Gastroesophageal sphincter (tissue), 4 donors: ENCODE data around the gene TSPEAR. TPM values are rescaled to one million over a fixed set of nuclear protein-coding genes. Genes with fewer than 3 reads are reported as not detected.

Experiments
- ATAC-seq: fragments of 150-250 bp; one replicate; pipeline ENCODE4 v1.9.1; 2016; ENCODE audit warnings: mild to moderate bottlenecking, moderate library complexity
- H3K27ac ChIP-seq, 4 donors: fragments of 200-600 bp; sonication (generic) in 3 of 4; 1 replicate in 3 of 4; 2 replicates in 1 of 4; pipeline ENCODE4 v1.5.1; 2016 to 2019
- H3K27me3 ChIP-seq: fragments of 200-600 bp; sonication (generic); one replicate; pipeline ENCODE4 v1.5.1; 2019
- H3K36me3 ChIP-seq, 2 donors: fragments of 200-600 bp; sonication (generic); one replicate each; pipeline ENCODE4 v1.5.1; 2019; ENCODE audit warnings: control low read depth in 1 of 2
- H3K4me1 ChIP-seq, 3 donors: fragments of 200-600 bp; sonication (generic); 1 replicate in 2 of 3; 2 replicates in 1 of 3; pipeline ENCODE4 v1.5.1; 2016 to 2019; ENCODE audit warnings: control low read depth in 2 of 3
- H3K4me3 ChIP-seq, 2 donors: fragments of 200-600 bp; sonication (generic); one replicate each; pipeline ENCODE4 v1.5.1; 2019; ENCODE audit warnings: mild to moderate bottlenecking in 1 of 2, moderate library complexity in 1 of 2
- H3K9me3 ChIP-seq, 3 donors: fragments of 200-600 bp; sonication (generic); one replicate each; pipeline ENCODE4 v1.5.1; 2017 to 2019; ENCODE audit warnings: control low read depth in 2 of 3
- EP300 ChIP-seq: sonication (generic); formaldehyde crosslinking; IDR thresholded peaks from one replicate; pipeline ENCODE4 v1.6.1; 2017; ENCODE audit warnings: antibody characterized with exemption, mild to moderate bottlenecking
- POLR2A ChIP-seq, 2 donors: fragments of 450-650 bp; IDR thresholded peaks; one replicate each; pipeline ENCODE4 v1.6.1; 2017; ENCODE audit warnings: antibody characterized with exemption in 2 of 2, mild to moderate bottlenecking in 2 of 2, moderate library complexity in 1 of 2
- POLR2AphosphoS5 ChIP-seq: sonication (generic); formaldehyde crosslinking; IDR thresholded peaks from one replicate; pipeline ENCODE4 v1.6.1; 2017; ENCODE audit warnings: antibody characterized with exemption
- WGBS, 2 donors: methylation state at CpG; one replicate each; pipeline ENCODE4 v1.1.5; 2018; ENCODE audit warnings: low coverage in 1 of 2; 5-methylcytosine and 5-hydroxymethylcytosine counted together
- total RNA-seq, 4 donors: library from RNA; depleted of rRNA; stranded (reverse); fragments of >200 nt; gene quantifications; one replicate each; pipeline ENCODE4 v1.1.0, GENCODE V29; 2016
- TF ChIP-seq, protein P1 (sequence below), 4 experiments: fragments of 200-600 bp in 2 of 4; fragments of 450-650 bp in 2 of 4; sonication (generic) in 1 of 4; IDR thresholded peaks; one replicate each; pipeline ENCODE4 v1.5.1; 2017 to 2019; ENCODE audit warnings: antibody characterized with exemption in 4 of 4, mild to moderate bottlenecking in 2 of 4, moderate library complexity in 2 of 4

The TSPEAR gene
- total RNA-seq, 4 donors from 2014 or later, result not detected

- Histone ChIP-seq H3K36me3 (no peaks in the 10 kb centered on the region), H3K4me1 (peaks cover 0 to 2% (median 0%) of the 10 kb centered on the region in 3 donors), H3K4me3 (no peak overlapping the region), H3K27ac (no peak overlapping the region), H3K9me3 (no peaks in the 10 kb centered on the region), H3K27me3 (peaks cover 99% of the 10 kb centered on the region)
- WGBS, 2 donors, result 0% methylated on average over 1 of the region's 13 CpGs; no CpG with 5 or more reads in 1 of the 2 donors
- TF ChIP-seq POLR2AphosphoS5 (no peak), POLR2A (IDR thresholded peaks at IDR 0.05) (no peak), EP300 (no peak)
- TF ChIP-seq, protein P1, sequence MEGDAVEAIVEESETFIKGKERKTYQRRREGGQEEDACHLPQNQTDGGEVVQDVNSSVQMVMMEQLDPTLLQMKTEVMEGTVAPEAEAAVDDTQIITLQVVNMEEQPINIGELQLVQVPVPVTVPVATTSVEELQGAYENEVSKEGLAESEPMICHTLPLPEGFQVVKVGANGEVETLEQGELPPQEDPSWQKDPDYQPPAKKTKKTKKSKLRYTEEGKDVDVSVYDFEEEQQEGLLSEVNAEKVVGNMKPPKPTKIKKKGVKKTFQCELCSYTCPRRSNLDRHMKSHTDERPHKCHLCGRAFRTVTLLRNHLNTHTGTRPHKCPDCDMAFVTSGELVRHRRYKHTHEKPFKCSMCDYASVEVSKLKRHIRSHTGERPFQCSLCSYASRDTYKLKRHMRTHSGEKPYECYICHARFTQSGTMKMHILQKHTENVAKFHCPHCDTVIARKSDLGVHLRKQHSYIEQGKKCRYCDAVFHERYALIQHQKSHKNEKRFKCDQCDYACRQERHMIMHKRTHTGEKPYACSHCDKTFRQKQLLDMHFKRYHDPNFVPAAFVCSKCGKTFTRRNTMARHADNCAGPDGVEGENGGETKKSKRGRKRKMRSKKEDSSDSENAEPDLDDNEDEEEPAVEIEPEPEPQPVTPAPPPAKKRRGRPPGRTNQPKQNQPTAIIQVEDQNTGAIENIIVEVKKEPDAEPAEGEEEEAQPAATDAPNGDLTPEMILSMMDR (IDR thresholded peaks at IDR 0.05), result no peak
- no peak for ATAC-seq
These were observed 7.4 kb downstream of the TSPEAR start for GRCh38 chr21:44703731-44704635.

- H3K27me3 ChIP-seq, result peaks cover 99% of the 10 kb centered on the region
- WGBS, 2 donors, result 8 to 39% methylated on average over 5 to 8 of the region's 16 CpGs
- TF ChIP-seq, protein P1 (IDR thresholded peaks at IDR 0.05), result no peak
- TF ChIP-seq POLR2A (IDR thresholded peaks at IDR 0.05) (no peak), POLR2AphosphoS5 (no peak), EP300 (no peak)
These were observed 8.2 kb downstream of the TSPEAR start for GRCh38 chr21:44702973-44703730.

GRCh38 chr21:44702111-44702972, 9.0 kb downstream of the TSPEAR start:
- no peak overlapping the region for H3K27ac ChIP-seq
- H3K27me3 ChIP-seq, result peaks cover 99% of the 10 kb centered on the region
- ATAC-seq, result no peak
- H3K36me3 ChIP-seq, result no peaks in the 10 kb centered on the region
- no peaks in the 10 kb centered on the region for H3K4me1 ChIP-seq
- no peak overlapping the region for H3K4me3 ChIP-seq
- TF ChIP-seq EP300 (no peak), POLR2AphosphoS5 (no peak), POLR2A (IDR thresholded peaks at IDR 0.05) (no peak)
- TF ChIP-seq, protein P1 (IDR thresholded peaks at IDR 0.05), result no peak
- H3K9me3 ChIP-seq, result no peaks in the 10 kb centered on the region
- 68 to 76% methylated on average over 2 to 6 of the region's 22 CpGs for WGBS, 2 donors

More at GRCh38 chr21:44702973-44703730, 8.2 kb downstream of the TSPEAR start:
- no peak for ATAC-seq
- no peaks in the 10 kb centered on the region for H3K4me1 ChIP-seq
- no peak overlapping the region for H3K27ac ChIP-seq
- no peaks in the 10 kb centered on the region for H3K36me3 ChIP-seq
- H3K9me3 ChIP-seq, result no peaks in the 10 kb centered on the region
- H3K4me3 ChIP-seq, result no peak overlapping the region

GRCh38 chr21:44701541-44701940, 9.8 kb downstream of the TSPEAR start:
- Histone ChIP-seq H3K4me1 (no peaks in the 10 kb centered on the region), H3K9me3 (no peaks in the 10 kb centered on the region), H3K4me3 (no peak overlapping the region), H3K36me3 (no peaks in the 10 kb centered on the region), H3K27me3 (peaks cover 99% of the 10 kb centered on the region), H3K27ac (no peak overlapping the region)
- TF ChIP-seq, protein P1 (IDR thresholded peaks at IDR 0.05), result no peak
- TF ChIP-seq POLR2AphosphoS5 (no peak), EP300 (no peak), POLR2A (IDR thresholded peaks at IDR 0.05) (no peak)
- 0 to 38% methylated on average over 2 to 6 of the region's 12 CpGs for WGBS, 2 donors
- ATAC-seq, result no peak
